ENCODE data around the gene GNAI3.

The GNAI3 gene

DNA sequence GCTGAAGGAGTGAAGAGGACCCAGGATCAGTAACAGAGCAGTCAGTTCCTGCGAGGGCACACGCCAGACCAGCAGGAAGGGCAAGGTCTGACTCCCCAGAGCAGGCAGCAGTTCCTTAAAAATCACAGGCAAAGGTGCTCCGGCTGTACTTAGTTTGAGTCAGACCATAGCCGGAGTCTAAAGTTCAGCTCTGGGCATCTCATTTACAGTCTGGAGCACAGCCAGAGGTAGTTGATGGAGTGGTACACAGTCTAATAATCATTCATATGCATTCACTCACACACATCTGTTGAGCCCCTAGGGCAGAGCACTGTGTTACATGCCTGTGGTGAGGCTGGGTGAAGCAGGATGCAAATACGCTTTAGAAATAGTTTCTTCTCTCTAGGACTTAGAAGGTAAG is 31.5 kb upstream of the GNAI3 start:
- H3K27ac ChIP-seq = no peak overlapping the region
- TF ChIP-seq, protein P1, sequence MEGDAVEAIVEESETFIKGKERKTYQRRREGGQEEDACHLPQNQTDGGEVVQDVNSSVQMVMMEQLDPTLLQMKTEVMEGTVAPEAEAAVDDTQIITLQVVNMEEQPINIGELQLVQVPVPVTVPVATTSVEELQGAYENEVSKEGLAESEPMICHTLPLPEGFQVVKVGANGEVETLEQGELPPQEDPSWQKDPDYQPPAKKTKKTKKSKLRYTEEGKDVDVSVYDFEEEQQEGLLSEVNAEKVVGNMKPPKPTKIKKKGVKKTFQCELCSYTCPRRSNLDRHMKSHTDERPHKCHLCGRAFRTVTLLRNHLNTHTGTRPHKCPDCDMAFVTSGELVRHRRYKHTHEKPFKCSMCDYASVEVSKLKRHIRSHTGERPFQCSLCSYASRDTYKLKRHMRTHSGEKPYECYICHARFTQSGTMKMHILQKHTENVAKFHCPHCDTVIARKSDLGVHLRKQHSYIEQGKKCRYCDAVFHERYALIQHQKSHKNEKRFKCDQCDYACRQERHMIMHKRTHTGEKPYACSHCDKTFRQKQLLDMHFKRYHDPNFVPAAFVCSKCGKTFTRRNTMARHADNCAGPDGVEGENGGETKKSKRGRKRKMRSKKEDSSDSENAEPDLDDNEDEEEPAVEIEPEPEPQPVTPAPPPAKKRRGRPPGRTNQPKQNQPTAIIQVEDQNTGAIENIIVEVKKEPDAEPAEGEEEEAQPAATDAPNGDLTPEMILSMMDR (conservative IDR thresholded peaks at IDR 0.05) = no peak

DNA sequence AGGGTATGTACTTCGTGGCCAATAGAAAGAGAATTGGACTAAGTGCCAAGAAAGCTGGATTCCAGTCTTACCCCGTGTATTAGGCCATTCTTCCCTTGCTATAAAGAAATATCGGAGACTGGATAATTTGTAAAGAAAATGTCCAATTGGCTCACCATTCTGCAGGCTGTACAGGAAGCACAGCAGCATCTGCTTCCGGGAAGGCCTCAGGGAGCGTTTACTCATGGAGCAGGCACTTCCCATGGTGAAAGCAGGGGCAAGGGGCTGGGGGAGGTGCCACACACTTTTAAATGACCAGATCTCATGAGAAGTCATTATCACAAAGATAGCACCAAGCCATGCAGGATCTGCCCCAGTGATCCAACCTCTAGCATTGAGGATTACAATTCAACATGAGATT is 31.1 kb upstream of the GNAI3 start:
- TF ChIP-seq, protein P1 (conservative IDR thresholded peaks at IDR 0.05) = no peak
- H3K27ac ChIP-seq = no peak overlapping the region

DNA sequence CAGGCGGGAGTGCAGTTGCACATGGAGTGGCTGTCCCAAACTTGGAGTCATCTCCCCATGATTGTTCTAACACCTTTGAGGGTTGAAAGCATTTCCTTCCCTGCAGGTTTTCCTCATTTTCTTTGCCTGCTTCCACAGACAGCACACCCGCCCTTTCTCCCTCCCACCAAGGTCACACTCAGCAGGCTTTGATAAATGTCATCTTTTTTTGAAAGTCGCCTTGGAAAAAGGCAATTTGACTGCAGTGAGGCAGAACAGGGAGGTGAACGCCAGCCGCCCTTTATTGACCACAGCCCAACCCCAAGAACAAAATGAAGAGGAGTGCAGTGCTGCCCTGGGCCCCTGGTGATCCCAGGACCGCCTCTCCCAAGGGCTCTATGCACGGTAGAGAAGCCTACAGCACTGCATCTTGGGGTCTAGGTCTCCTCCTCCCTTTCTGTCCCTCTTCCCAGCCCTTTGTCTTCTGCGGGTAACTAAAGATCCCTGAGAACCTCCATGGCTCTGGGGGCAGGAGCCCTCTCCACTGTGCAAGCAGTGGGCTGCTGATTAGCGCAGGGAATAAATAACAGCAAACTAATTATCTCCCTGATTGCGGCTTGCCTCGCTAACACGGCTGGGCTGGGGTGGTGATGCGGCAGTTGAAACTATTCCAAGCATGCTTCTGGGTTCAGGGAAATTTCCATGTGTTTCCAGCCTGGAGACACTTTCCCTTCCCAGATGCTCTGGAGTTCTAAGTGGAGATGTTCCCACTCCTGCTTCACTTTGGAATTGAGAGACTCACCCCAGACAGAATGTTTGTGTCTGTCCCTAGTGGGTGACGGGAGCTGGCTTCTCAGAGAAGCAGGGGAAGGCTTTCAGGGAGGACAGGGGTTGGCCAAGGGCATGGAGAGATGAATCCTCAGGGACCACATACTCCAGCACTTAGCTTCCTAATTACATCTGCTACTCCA is 27.1 kb upstream of the GNAI3 start:
- H3K27ac ChIP-seq = no peak overlapping the region
- TF ChIP-seq, protein P1 (conservative IDR thresholded peaks at IDR 0.05) = no peak

DNA sequence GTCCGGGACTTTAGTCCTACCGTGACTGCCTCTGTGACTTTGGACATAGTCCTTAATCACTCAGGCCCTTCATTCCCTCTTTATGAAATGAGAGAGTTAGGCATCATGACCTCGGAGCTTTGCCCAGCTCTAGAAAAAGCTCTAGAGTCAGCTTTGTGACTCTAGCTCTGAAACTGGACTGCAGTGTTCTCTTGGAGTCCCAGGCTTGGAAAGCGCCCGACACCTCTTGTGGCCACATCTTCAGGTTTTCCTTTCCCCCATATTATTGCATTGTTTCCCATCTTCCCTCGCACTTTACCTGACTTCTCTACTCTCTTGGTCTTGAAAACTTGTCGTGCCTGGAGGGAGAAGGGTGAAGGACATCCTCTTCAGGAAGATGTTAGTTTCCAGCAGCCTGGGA is 26.4 kb upstream of the GNAI3 start:
- TF ChIP-seq, protein P1 (conservative IDR thresholded peaks at IDR 0.05) = no peak
- H3K27ac ChIP-seq = no peak overlapping the region

DNA sequence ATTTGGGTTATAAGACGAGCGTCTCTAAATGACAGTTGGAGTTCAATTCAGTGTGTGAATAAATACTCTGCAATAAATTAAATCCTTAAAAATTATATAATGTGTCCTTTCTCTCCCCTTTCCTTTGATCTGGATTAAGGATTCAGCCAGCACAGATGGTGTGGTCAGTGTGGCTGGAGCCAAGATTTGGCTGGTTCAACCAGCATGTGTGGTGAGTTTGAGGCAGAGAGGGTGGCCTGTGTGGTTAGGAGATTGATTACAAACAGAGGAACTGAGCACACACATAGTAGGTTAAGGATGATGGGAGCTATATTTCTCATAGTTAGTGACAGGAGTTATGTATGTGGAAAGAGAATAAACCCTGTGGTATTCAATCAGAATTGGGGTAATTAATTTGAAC is 24.7 kb upstream of the GNAI3 start:
- H3K27ac ChIP-seq = no peak overlapping the region
- TF ChIP-seq, protein P1 (conservative IDR thresholded peaks at IDR 0.05) = no peak

DNA sequence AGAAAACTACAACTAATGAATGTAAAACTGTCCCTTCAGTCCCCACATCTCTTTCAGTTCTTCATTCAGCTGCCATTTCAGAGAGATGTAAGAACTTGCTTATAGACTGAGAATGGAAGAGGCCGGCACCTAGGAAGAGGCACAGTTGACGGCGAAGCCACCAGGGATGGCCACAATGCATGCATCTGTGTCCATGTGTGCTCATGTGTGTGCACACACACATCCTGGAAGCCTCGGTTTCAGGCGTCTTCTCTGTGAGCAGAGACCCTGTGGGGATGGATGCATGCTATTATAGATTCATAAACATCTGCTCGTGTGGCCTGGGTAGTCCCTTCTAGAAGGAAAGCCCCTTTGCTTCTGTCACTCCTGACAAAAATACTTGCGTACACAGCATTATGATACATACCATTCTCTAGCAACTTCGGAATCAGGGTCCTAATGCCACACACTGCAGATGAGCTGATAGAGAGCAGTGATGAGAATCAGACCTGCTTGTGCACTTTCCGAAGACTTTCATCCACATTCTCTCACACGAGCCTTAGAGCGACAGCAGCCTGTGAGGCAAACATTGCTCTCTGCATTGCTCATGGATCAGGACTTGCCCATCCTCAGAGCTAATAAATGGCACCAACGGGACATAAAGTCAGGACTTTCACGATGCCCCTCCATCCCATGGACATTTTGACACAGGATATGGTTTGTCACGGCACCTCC is 21.2 kb upstream of the GNAI3 start:
- no peak overlapping the region for H3K27ac ChIP-seq
- TF ChIP-seq, protein P1 (conservative IDR thresholded peaks at IDR 0.05) = no peak

All from VCaP (cell line).